ENCODE data around the gene EIF4G3.

- TF ChIP-seq CTCF (IDR thresholded peaks at IDR 0.05; ENCODE audit: low read length) (no peak), EZH2 (IDR thresholded peaks at IDR 0.05; ENCODE audit: borderline replicate concordance, low read length) (no peak)
Observed at GRCh38 chr1:21003281-21004045, 173.2 kb downstream of the EIF4G3 start.

Data from OCI-LY1 (cell line).